ENCODE measurements around the gene DLGAP1.

The DLGAP1 gene

DNA sequence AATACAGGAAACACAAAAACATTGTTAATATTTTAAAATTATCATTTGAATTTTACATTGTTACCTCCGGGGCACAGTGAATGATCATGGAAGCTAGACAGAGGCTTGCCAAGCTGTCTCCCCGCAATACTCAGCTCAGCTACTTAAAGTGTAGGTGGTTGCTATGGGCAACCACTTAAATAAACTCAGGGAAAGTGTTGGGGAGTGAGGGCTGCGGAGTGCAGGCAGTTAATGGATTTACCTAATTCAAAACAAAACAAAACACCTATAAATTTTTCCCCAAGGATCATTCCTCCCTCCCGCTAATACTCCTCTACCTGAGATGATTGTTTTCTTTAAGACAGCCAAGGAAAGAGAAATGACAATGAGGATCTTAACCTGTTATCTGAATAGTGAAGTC lies 655.6 kb downstream of the DLGAP1 start (continued):
- TF ChIP-seq, protein P1, sequence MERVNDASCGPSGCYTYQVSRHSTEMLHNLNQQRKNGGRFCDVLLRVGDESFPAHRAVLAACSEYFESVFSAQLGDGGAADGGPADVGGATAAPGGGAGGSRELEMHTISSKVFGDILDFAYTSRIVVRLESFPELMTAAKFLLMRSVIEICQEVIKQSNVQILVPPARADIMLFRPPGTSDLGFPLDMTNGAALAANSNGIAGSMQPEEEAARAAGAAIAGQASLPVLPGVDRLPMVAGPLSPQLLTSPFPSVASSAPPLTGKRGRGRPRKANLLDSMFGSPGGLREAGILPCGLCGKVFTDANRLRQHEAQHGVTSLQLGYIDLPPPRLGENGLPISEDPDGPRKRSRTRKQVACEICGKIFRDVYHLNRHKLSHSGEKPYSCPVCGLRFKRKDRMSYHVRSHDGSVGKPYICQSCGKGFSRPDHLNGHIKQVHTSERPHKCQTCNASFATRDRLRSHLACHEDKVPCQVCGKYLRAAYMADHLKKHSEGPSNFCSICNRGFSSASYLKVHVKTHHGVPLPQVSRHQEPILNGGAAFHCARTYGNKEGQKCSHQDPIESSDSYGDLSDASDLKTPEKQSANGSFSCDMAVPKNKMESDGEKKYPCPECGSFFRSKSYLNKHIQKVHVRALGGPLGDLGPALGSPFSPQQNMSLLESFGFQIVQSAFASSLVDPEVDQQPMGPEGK (CRISPR knock-in tag; IDR thresholded peaks at IDR 0.05; ENCODE audit: borderline replicate concordance) = no peak
- TF ChIP-seq ZNF565 (CRISPR knock-in tag; conservative IDR thresholded peaks at IDR 0.05; ENCODE audit: low read depth) (no peak), TOX (CRISPR knock-in tag; IDR thresholded peaks at IDR 0.05; ENCODE audit: borderline replicate concordance) (no peak), BACH2 (CRISPR knock-in tag; IDR thresholded peaks at IDR 0.05; ENCODE audit: borderline replicate concordance) (no peak), ESRRG (CRISPR knock-in tag; IDR thresholded peaks at IDR 0.05) (no peak), ZNF8 (CRISPR knock-in tag; IDR thresholded peaks at IDR 0.05) (no peak), GLIS3 (CRISPR knock-in tag; IDR thresholded peaks at IDR 0.05) (no peak), TCF4 (CRISPR knock-in tag; IDR thresholded peaks at IDR 0.05; ENCODE audit: borderline replicate concordance) (no peak), OSR1 (CRISPR knock-in tag; IDR thresholded peaks at IDR 0.05) (no peak)
- TF ChIP-seq, protein P2, sequence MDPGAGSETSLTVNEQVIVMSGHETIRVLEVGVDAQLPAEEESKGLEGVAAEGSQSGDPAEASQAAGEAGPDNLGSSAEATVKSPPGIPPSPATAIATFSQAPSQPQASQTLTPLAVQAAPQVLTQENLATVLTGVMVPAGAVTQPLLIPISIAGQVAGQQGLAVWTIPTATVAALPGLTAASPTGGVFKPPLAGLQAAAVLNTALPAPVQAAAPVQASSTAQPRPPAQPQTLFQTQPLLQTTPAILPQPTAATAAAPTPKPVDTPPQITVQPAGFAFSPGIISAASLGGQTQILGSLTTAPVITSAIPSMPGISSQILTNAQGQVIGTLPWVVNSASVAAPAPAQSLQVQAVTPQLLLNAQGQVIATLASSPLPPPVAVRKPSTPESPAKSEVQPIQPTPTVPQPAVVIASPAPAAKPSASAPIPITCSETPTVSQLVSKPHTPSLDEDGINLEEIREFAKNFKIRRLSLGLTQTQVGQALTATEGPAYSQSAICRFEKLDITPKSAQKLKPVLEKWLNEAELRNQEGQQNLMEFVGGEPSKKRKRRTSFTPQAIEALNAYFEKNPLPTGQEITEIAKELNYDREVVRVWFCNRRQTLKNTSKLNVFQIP (CRISPR knock-in tag; IDR thresholded peaks at IDR 0.05; ENCODE audit: borderline replicate concordance, low read depth) = no peak

DNA sequence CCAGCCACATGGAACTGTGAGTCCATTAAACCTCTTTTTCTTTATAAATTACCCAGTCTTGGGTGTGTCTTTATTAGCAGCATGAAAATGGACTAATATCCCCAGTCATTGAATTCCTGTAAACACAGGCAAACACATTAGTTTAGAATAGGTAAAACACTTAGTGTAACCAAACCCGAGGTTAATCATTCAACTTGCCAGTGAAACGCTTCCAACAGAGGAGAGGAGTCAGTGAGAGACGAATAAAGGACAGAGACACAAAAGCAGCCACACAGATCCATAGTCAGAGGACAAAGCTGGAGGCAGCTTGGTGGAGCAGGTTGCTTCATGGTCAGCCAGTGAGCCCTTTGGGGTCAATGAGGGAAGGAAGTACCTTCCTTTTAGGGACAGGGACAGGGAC lies 657.1 kb downstream of the DLGAP1 start:
- ATAC-seq = no peak
- TF ChIP-seq ZFP3 (CRISPR knock-in tag; IDR thresholded peaks at IDR 0.05) = no peak
- no peak for TF ChIP-seq SNAI2 (CRISPR knock-in tag; IDR thresholded peaks at IDR 0.05)
- TF ChIP-seq OSR1 (CRISPR knock-in tag; IDR thresholded peaks at IDR 0.05) = no peak
- TF ChIP-seq ZNF565 (CRISPR knock-in tag; conservative IDR thresholded peaks at IDR 0.05; ENCODE audit: low read depth) = no peak
- TF ChIP-seq, protein P2 (CRISPR knock-in tag; IDR thresholded peaks at IDR 0.05; ENCODE audit: borderline replicate concordance, low read depth) = no peak
- TF ChIP-seq, protein P1 (CRISPR knock-in tag; IDR thresholded peaks at IDR 0.05; ENCODE audit: borderline replicate concordance) = no peak
- TF ChIP-seq, protein P3, sequence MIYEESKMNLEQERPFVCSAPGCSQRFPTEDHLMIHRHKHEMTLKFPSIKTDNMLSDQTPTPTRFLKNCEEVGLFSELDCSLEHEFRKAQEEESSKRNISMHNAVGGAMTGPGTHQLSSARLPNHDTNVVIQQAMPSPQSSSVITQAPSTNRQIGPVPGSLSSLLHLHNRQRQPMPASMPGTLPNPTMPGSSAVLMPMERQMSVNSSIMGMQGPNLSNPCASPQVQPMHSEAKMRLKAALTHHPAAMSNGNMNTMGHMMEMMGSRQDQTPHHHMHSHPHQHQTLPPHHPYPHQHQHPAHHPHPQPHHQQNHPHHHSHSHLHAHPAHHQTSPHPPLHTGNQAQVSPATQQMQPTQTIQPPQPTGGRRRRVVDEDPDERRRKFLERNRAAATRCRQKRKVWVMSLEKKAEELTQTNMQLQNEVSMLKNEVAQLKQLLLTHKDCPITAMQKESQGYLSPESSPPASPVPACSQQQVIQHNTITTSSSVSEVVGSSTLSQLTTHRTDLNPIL (CRISPR knock-in tag; IDR thresholded peaks at IDR 0.05; ENCODE audit: low read depth) = no peak
- TF ChIP-seq CSDC2 (CRISPR knock-in tag; IDR thresholded peaks at IDR 0.05) = no peak
- no peak for TF ChIP-seq RARB (CRISPR knock-in tag; IDR thresholded peaks at IDR 0.05)
- TF ChIP-seq, protein P4, sequence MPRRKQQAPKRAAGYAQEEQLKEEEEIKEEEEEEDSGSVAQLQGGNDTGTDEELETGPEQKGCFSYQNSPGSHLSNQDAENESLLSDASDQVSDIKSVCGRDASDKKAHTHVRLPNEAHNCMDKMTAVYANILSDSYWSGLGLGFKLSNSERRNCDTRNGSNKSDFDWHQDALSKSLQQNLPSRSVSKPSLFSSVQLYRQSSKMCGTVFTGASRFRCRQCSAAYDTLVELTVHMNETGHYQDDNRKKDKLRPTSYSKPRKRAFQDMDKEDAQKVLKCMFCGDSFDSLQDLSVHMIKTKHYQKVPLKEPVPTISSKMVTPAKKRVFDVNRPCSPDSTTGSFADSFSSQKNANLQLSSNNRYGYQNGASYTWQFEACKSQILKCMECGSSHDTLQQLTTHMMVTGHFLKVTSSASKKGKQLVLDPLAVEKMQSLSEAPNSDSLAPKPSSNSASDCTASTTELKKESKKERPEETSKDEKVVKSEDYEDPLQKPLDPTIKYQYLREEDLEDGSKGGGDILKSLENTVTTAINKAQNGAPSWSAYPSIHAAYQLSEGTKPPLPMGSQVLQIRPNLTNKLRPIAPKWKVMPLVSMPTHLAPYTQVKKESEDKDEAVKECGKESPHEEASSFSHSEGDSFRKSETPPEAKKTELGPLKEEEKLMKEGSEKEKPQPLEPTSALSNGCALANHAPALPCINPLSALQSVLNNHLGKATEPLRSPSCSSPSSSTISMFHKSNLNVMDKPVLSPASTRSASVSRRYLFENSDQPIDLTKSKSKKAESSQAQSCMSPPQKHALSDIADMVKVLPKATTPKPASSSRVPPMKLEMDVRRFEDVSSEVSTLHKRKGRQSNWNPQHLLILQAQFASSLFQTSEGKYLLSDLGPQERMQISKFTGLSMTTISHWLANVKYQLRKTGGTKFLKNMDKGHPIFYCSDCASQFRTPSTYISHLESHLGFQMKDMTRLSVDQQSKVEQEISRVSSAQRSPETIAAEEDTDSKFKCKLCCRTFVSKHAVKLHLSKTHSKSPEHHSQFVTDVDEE (CRISPR knock-in tag; IDR thresholded peaks at IDR 0.05) = no peak
- no peak for TF ChIP-seq ZNF8 (CRISPR knock-in tag; IDR thresholded peaks at IDR 0.05)
- no peak for TF ChIP-seq GLIS3 (CRISPR knock-in tag; IDR thresholded peaks at IDR 0.05)
- TF ChIP-seq PPARA (CRISPR knock-in tag; IDR thresholded peaks at IDR 0.05; ENCODE audit: borderline replicate concordance) = no peak
- no peak for TF ChIP-seq TCF4 (CRISPR knock-in tag; IDR thresholded peaks at IDR 0.05; ENCODE audit: borderline replicate concordance)
- no peak for TF ChIP-seq ZFP30 (CRISPR knock-in tag; IDR thresholded peaks at IDR 0.05)
- TF ChIP-seq ZC3H10 (CRISPR knock-in tag; IDR thresholded peaks at IDR 0.05) = no peak
- no peak for TF ChIP-seq BACH2 (CRISPR knock-in tag; IDR thresholded peaks at IDR 0.05; ENCODE audit: borderline replicate concordance)
- TF ChIP-seq ARNTL (CRISPR knock-in tag; IDR thresholded peaks at IDR 0.05; ENCODE audit: borderline replicate concordance, low read depth) = no peak
- TF ChIP-seq, protein P5, sequence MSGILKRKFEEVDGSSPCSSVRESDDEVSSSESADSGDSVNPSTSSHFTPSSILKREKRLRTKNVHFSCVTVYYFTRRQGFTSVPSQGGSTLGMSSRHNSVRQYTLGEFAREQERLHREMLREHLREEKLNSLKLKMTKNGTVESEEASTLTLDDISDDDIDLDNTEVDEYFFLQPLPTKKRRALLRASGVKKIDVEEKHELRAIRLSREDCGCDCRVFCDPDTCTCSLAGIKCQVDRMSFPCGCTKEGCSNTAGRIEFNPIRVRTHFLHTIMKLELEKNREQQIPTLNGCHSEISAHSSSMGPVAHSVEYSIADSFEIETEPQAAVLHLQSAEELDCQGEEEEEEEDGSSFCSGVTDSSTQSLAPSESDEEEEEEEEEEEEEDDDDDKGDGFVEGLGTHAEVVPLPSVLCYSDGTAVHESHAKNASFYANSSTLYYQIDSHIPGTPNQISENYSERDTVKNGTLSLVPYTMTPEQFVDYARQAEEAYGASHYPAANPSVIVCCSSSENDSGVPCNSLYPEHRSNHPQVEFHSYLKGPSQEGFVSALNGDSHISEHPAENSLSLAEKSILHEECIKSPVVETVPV (CRISPR knock-in tag; IDR thresholded peaks at IDR 0.05) = no peak

All from SK-N-SH treated with all-trans-retinoic acid at 6 μM for 48 hours (cell line).